NK-92 (cell line): Measurements from ENCODE around the gene ATG2B.

ENCODE experiments used
- DNase-seq: peaks from one replicate; lab custom pipeline; 2025; ENCODE audit not compliant: unreplicated experiment; lab: John Stamatoyannopoulos, UW

Gene ATG2B

GRCh38 chr14:96272777-96273473 lies 90.2 kb downstream of the ATG2B start:
- no peak for DNase-seq

- no peak for DNase-seq
Measured at GRCh38 chr14:96271421-96271762, 91.7 kb downstream of the ATG2B start.

- DNase-seq = no peak
Measured at GRCh38 chr14:96270565-96271420, 92.3 kb downstream of the ATG2B start.

GRCh38 chr14:96269359-96269710 lies 93.8 kb downstream of the ATG2B start:
- no peak for DNase-seq

- no peak for DNase-seq
Measured at GRCh38 chr14:96268431-96269358, 94.4 kb downstream of the ATG2B start.

- no peak for DNase-seq
Measured at GRCh38 chr14:96267916-96268315, 95.2 kb downstream of the ATG2B start.

GRCh38 chr14:96267336-96267735 lies 95.8 kb downstream of the ATG2B start:
- no peak for DNase-seq

GRCh38 chr14:96265383-96266095 lies 97.6 kb downstream of the ATG2B start:
- DNase-seq = no peak

GRCh38 chr14:96264853-96265252 lies 98.3 kb downstream of the ATG2B start:
- no peak for DNase-seq

GRCh38 chr14:96264200-96264553 lies 99.0 kb downstream of the ATG2B start:
- no peak for DNase-seq

- no peak for DNase-seq
Measured at GRCh38 chr14:96263347-96264199, 99.6 kb downstream of the ATG2B start.

GRCh38 chr14:96261772-96262655 lies 101.1 kb downstream of the ATG2B start:
- DNase-seq = no peak

- DNase-seq = no peak
Measured at GRCh38 chr14:96261053-96261452, 102.1 kb downstream of the ATG2B start.

- DNase-seq = no peak
Measured at GRCh38 chr14:96260341-96260821, 102.8 kb downstream of the ATG2B start.

- no peak for DNase-seq
Measured at GRCh38 chr14:96257900-96258299, 105.2 kb downstream of the ATG2B start.

- no peak for DNase-seq
Measured at GRCh38 chr14:96257056-96257455, 106.1 kb downstream of the ATG2B start.

GRCh38 chr14:96256407-96256806 lies 106.7 kb downstream of the ATG2B start:
- no peak for DNase-seq

GRCh38 chr14:96255501-96256366 lies 107.4 kb downstream of the ATG2B start, which contains the start of gene BDKRB1:
BDKRB1 (plus strand) TSS chr14:96256210; CDS start chr14:96263683, 7,473 bp downstream.
- no peak for DNase-seq
